Measurements from ENCODE around the gene NUCB1. TPM values are rescaled to one million over a fixed set of nuclear protein-coding genes. Genes with fewer than 3 reads are reported as not detected.

The NUCB1 gene
- total RNA-seq, 1 experiment from 2014 or later: 102 TPM

DNA sequence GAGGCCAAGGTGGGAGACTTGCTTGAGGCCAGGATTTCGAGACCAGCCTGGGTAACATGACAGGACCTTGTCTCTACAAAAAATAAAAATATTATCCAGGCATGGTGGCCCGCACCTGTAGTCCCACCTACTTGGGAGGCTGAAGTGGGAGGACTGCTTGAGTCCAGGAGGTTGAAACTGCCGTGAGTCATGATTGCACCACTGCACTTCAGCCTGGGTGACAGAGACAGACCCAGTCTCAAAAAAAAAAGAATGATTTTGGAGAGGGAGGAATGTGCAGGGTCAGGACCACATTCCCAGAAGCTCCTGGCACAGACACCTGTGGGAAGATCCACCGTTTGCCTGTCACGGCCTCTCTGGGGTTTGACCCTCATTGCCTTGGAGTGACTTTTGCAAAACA lies 45.3 kb downstream of the NUCB1 start:
- no peaks in the 10 kb centered on the region for H3K4me1 ChIP-seq (ENCODE audit: control insufficient read depth, insufficient read depth, low read length)
- H3K9me3 ChIP-seq (ENCODE audit: control insufficient read depth, insufficient read depth, low read depth, low read length): no peaks in the 10 kb centered on the region; the same call in 1 of the 2 replicates
- ChIA-PET CTCF (no interaction called here), POLR2A (no interaction called here)
- no peak overlapping the region for H3K27ac ChIP-seq (ENCODE audit: low read length)
- ATAC-seq (no peak), DNase-seq (ENCODE audit: low read depth, low spot score) (no peak)
- TF ChIP-seq SIN3A (IDR thresholded peaks at IDR 0.05; ENCODE audit: borderline replicate concordance, insufficient read depth, low read depth, low read length) (no peak), TCF7L2 (IDR thresholded peaks at IDR 0.05; ENCODE audit: low read depth, low read length) (no peak), POLR2AphosphoS5 (IDR thresholded peaks at IDR 0.05; ENCODE audit: low read depth, low read length) (no peak)
- TF ChIP-seq, protein P1, sequence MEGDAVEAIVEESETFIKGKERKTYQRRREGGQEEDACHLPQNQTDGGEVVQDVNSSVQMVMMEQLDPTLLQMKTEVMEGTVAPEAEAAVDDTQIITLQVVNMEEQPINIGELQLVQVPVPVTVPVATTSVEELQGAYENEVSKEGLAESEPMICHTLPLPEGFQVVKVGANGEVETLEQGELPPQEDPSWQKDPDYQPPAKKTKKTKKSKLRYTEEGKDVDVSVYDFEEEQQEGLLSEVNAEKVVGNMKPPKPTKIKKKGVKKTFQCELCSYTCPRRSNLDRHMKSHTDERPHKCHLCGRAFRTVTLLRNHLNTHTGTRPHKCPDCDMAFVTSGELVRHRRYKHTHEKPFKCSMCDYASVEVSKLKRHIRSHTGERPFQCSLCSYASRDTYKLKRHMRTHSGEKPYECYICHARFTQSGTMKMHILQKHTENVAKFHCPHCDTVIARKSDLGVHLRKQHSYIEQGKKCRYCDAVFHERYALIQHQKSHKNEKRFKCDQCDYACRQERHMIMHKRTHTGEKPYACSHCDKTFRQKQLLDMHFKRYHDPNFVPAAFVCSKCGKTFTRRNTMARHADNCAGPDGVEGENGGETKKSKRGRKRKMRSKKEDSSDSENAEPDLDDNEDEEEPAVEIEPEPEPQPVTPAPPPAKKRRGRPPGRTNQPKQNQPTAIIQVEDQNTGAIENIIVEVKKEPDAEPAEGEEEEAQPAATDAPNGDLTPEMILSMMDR (IDR thresholded peaks at IDR 0.05): no peak
- TF ChIP-seq, protein P2, sequence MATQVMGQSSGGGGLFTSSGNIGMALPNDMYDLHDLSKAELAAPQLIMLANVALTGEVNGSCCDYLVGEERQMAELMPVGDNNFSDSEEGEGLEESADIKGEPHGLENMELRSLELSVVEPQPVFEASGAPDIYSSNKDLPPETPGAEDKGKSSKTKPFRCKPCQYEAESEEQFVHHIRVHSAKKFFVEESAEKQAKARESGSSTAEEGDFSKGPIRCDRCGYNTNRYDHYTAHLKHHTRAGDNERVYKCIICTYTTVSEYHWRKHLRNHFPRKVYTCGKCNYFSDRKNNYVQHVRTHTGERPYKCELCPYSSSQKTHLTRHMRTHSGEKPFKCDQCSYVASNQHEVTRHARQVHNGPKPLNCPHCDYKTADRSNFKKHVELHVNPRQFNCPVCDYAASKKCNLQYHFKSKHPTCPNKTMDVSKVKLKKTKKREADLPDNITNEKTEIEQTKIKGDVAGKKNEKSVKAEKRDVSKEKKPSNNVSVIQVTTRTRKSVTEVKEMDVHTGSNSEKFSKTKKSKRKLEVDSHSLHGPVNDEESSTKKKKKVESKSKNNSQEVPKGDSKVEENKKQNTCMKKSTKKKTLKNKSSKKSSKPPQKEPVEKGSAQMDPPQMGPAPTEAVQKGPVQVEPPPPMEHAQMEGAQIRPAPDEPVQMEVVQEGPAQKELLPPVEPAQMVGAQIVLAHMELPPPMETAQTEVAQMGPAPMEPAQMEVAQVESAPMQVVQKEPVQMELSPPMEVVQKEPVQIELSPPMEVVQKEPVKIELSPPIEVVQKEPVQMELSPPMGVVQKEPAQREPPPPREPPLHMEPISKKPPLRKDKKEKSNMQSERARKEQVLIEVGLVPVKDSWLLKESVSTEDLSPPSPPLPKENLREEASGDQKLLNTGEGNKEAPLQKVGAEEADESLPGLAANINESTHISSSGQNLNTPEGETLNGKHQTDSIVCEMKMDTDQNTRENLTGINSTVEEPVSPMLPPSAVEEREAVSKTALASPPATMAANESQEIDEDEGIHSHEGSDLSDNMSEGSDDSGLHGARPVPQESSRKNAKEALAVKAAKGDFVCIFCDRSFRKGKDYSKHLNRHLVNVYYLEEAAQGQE (IDR thresholded peaks at IDR 0.05; ENCODE audit: insufficient read depth in 1 of 2, low read depth in 2 of 2, low read length in 1 of 2): no peak
- in situ Hi-C loops (cut with HindIII; ENCODE audit: low pct_unique_long_range_greater_than_20kb, low sequenced_read_pairs): no loop called here
- BruUV-seq (replicated peaks): no TSS peak
- no peaks in the 10 kb centered on the region for H3K27me3 ChIP-seq (ENCODE audit: control insufficient read depth, insufficient read depth, low read length)
- intact Hi-C loops (cut with micrococcal nuclease; ENCODE audit: unreplicated experiment): no loop called here
- H3K36me3 ChIP-seq (ENCODE audit: control insufficient read depth, insufficient read depth, low read length): no peaks in the 10 kb centered on the region
- no peak overlapping the region for H3K4me3 ChIP-seq (ENCODE audit: low read depth in 2 of 2, low read length in 2 of 2)

DNA sequence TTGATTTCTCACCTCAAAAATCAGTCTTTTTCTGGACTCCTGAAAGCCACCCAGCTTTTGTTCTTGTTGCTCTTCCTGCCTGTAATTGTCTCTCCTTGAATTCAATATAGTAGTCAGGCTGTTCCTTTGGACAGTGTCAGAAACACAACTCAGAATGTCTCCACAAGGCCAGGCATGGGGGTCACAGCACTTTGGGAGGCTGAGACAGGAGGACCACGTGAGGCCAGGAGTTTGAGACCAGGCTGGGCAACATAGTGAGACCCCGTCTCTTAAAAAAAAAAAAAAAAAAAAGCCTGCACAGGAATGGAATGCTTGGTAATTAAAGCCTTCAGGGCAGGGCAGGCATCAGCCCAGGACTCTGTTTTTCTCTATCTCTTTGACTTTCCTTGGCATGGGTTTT lies 45.7 kb downstream of the NUCB1 start:
- no peaks in the 10 kb centered on the region for H3K4me1 ChIP-seq (ENCODE audit: control insufficient read depth, insufficient read depth, low read length)
- in situ Hi-C loops (cut with HindIII; ENCODE audit: low pct_unique_long_range_greater_than_20kb, low sequenced_read_pairs): no loop called here
- H3K9me3 ChIP-seq (ENCODE audit: control insufficient read depth, insufficient read depth, low read depth, low read length): no peaks in the 10 kb centered on the region; the same call in 1 of the 2 replicates
- H3K27me3 ChIP-seq (ENCODE audit: control insufficient read depth, insufficient read depth, low read length): no peaks in the 10 kb centered on the region
- ATAC-seq (no peak), DNase-seq (ENCODE audit: low read depth, low spot score) (no peak)
- CTCF ChIA-PET: no interaction called here
- TF ChIP-seq SIN3A (IDR thresholded peaks at IDR 0.05; ENCODE audit: borderline replicate concordance, insufficient read depth, low read depth, low read length): no peak
- TF ChIP-seq, protein P2 (IDR thresholded peaks at IDR 0.05; ENCODE audit: insufficient read depth in 1 of 2, low read depth in 2 of 2, low read length in 1 of 2): no peak
- TF ChIP-seq, protein P1 (IDR thresholded peaks at IDR 0.05): no peak
- no peak for TF ChIP-seq TCF7L2 (IDR thresholded peaks at IDR 0.05; ENCODE audit: low read depth, low read length)
- TF ChIP-seq POLR2AphosphoS5 (IDR thresholded peaks at IDR 0.05; ENCODE audit: low read depth, low read length): no peak
- no TSS peak for BruUV-seq (replicated peaks)
- H3K4me3 ChIP-seq (ENCODE audit: low read depth in 2 of 2, low read length in 2 of 2): no peak overlapping the region
- intact Hi-C loops (cut with micrococcal nuclease; ENCODE audit: unreplicated experiment): no loop called here
- POLR2A ChIA-PET: no interaction called here
- no peak overlapping the region for H3K27ac ChIP-seq (ENCODE audit: low read length)
- H3K36me3 ChIP-seq (ENCODE audit: control insufficient read depth, insufficient read depth, low read length): no peaks in the 10 kb centered on the region

All from Panc1 (cell line).